ENCODE results near the gene C12orf57.
"Not testable (repeated sequence)": the region's sequence is repeated elsewhere in the genome, so short reads cannot be mapped to it uniquely, and the experiment has no call there.

Gene C12orf57, protein sequence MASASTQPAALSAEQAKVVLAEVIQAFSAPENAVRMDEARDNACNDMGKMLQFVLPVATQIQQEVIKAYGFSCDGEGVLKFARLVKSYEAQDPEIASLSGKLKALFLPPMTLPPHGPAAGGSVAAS

DNA sequence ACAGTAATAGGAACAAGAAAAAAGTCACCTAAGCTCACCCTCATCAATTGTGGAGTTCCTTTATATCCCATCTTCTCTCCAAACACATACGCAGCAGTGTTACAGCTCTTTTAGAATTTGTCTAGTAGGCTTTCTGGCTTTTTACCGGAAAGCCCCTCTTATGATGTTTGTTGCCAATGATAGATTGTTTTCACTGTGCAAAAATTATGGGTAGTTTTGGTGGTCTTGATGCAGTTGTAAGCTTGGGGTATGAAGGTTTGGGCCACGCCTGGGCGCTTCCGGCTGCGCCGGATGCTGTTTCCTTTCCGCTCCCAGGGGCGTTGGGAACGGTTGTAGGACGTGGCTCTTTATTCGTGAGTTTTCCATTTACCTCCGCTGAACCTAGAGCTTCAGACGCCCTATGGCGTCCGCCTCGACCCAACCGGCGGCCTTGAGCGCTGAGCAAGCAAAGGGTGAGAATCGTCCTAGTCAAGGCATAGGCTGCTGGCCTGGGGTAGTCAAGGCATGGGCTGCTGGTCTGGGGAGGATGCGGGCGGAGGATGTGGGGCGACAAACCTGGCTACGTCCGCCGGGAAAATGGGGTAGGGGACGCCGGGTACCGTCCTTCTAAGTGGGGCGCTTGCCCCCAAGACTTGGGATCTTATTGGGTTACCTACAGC is at the start of gene C12orf57, which contains the start of gene RNU7-1:
Gene C12orf57 (plus strand): TSS at position 301 of the 659 bp plus-strand sequence. CDS start 100 bp downstream, at position 401.
Gene RNU7-1 (plus strand): TSS at position 95 of the 659 bp plus-strand sequence.
- DNase-seq = peak; percentile 97

DNA sequence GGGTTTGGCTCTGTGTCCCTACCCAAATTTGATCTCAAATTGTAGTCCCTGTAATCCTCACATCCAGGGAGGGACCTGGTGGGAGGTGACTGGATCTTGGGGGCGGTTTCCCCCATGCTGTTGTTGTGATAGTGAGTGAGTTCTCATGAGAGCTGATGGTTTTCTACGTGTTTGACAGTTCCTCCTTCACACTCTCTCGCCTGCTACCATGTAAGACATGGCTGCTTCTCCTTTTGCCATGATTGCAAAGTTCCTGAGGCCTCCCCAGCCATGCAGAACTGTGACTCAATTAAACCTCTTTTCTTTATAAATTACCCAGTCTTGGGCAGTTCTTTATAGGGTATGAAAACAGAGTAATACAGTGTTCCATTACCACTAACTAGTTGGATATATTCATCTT is 49.5 kb upstream of the C12orf57 start:
- no peak for DNase-seq

DNA sequence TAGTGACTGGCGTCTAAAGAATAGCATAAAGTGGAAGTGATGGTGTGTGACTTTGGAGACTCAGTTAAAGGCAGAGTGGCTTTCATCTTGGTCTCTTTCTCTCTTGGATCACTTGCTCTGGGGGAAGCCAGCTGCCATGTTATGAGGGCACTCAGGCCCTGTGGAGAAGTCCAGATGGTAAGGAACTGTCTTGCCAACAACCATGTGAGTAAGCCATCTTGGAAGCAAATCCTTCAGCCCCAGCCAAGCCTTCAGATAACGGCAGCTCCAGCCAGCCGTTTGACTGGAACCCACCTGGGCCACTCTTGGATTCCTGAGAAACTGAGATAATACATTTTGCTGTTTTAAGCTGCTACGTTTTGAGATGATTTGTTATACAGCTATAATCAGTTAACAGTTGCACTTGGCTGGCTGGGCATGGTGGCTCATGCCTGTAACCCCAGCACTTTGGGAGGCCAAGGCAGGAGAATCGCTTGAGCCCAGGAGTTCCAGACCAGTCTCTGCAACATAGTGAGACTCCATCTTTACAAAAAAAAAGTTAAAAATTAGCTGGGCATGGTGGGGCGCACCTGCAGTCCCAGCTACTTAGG is 46.9 kb upstream of the C12orf57 start:
- DNase-seq = no peak

DNA sequence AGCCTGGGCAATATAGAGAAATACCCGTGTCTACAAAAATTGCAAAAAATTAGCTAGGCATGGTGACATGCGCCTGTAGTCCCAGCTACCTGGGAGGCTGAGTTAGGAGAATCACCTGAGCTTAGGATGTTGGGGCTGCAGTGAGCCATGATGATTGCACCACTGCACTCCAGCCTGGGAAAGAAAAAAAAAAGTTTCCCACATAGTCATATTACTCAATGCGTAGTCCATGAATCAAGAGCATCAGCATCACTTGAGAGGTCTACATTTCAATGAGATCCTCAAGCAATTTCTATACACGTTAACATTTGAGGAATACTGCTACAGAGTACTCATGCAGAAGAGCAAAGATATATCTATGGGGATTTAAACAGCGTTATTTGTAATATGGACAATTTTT is 44.4 kb upstream of the C12orf57 start:
- no peak for DNase-seq

DNA sequence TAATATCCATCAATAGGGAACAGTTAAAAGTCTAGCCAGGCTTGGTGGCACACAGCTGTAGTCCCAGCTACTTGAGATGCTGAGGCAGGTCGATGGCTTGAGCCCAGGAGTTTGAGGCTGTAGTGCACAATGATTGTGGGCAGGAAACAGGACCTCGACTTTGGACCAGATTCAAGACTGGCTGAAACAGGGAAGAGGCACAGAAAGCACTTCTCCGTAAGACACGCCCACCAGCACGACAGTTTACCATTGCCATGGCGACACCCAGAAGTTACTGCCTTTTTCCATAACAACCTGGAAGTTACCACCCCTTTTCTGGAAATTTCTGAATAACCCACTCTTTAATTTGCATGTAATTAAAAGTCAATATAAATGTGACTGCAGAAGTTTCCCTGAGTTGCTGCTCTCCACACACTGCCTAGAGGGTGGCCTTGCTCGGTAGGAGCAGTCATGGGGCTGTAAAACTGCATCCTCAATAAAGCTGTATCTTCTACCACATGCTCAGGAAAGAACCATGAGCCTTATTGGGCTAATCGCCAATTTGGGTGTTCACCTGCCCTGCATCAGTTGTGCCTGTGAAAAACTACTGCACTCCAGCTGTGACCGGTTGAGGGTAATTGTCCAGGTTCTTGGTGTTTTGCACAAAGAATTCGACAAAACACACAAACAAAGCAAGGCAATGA is 43.8 kb upstream of the C12orf57 start:
- DNase-seq = peak; percentile 21

DNA sequence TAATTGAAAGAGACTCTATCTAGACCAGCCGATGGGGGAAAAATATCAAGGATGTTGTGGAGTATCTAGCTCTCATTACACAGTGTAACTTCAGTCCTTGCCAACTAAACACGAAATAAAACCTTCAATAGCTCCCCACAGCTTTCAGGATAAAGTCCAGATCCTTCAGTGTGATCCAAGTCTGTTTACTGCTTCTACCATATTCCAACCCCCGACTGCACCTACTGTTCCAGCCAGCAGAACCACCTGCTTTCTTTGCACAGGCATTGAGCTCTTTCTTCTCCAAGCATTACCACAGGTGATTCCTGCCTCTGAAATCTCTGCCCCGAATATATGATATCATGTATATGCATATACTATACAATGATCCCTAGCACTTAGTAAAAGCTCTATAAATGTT is 41.4 kb upstream of the C12orf57 start:
- no peak for DNase-seq

DNA sequence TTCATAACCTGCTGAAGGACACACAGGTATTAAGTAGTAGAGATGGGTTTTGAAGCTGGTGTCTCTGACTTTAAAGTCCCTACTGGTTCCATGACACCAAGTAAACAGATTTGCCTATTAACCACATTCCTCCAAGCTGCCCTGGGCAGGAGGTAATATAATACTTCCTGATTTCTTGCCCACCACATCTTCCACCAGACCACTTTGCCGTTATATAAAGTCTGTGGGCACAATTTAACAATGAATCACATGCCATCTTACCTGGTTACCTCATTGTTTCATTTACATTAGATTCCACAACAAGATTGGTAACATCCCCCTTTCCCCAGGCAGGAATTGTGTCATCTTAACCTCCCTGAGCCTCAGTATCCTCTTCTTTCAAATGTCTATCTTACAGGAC is 40.1 kb upstream of the C12orf57 start:
- DNase-seq = no peak

DNA sequence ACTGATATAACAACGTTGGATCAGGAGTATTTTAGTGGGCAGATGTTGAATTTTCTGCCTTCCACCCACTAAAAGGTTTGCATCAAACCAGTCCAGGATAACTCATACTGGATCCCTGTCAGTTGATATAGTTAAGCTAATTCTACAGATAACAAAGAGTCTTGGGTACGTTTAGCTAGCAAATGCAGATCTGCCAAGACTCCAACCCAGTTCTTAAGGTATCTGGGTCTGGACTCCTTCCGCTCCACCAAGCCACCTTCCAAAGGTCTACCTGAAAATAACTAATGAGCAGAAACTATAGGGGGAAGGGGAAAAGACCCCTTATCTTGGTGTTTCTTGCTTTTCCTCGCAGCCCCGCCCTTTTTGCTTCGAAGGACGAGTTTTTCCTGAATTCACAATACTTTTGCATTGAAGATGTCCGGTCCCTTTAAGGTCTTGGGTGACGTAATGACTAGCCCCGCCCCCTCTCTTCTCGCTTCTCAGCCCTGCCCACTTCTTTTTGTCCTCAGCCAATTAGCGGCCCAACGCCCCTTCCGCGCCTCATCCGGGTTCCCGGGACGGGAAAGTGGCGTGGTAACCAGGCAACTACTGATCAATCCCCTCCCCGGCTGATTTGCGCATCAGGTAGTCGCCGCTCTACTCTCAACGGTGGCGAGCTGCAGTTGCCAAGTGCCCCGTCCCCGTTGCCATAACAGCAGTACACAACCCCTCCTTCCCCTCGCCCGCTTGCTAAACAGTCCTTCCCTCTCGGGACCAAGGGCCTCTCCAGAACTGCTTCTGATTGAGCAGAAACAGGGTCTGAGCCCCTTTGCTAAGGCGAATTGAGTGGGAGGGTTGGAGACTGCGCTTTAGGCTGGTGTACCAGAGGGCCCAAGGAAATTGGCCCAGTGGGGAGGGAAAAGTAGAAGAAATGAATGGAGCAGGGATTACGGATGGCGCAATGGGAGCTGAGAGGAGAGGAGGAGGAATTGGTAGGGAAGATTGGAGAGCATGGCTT is 39.2 kb upstream of the C12orf57 start, which contains the start of gene LRRC23:
Gene LRRC23 (plus strand): TSS at position 543 of the 997 bp plus-strand sequence. CDS start 812 bp downstream, outside the sequence.
- DNase-seq = peak; percentile 95

DNA sequence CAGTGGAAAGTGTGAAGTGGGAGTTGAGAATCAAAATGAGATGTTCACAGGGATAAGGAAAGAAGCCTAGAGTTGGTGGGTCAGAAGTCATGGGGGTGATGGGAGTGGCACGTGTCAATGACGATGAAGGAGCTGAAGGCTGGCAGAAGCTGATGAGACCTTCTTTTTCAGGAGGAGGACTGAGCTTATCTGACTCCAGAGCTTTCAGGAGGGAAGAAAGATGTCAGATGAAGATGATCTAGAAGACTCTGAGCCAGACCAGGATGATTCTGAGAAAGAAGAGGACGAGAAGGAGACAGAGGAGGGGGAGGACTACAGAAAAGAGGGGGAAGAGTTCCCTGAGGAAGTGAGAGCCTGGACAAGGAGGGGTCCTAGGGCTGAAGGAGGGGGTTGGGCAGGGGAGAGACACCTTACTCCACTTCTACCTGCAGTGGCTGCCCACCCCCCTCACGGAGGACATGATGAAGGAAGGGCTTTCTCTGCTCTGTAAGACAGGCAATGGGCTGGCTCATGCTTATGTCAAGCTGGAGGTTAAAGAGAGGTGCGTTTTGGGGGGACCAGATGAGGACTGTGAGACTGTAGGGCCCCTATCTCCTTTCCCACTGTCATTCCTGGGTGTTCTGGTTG is 38.3 kb upstream of the C12orf57 start:
- DNase-seq = no peak

DNA sequence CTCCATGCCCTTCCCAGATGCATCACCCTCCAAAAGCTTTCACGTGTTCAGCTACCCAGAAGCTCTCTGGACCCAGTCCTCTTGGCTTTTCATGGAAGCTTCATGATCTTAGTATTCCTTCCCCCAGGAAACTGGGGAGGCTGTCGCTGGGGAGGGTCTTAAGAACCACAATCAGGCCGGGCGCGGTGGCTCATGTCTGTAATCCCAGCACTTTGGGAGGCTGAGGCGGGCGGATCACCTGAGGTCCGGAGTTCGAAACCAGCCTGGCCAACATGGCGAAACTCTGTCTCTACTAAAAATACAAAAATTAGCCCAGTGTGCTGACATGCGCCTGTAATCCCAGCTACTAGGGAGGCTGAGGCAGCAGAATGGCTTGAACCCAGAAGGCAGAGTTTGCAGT is 35.7 kb upstream of the C12orf57 start:
- not testable (repeated sequence) for DNase-seq

DNA sequence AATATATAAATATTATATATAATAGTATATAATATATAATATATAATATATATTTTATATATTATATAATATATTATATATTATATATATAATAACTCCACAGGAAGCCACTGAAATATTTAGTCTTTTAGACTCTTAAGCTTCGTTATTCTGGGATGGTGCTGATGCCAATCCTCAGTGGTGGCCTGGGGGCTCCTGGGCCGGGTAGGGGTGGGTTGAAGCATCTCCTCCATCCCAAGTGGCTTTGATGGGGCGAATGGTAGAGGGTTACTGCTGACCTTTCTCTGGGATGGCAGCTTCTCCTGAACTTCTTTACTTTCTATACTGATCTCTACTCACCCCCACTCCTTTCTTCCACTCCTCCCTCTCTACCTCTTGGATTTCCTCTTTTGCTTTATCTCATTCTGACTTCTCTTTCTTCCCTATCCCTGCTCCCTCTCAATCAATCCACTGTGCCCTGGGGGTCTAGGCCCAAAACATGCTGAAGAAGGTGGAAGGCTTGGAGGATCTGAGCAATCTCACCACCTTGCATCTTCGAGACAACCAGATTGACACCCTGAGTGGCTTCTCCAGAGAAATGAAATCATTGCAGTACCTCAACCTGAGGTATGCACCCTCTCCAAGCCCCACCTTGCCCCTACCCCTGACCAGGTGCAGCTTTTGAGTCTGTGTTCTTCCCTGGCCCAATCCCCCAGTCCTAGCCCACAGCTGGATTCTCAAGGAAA is 34.2 kb upstream of the C12orf57 start:
- no peak for DNase-seq

DNA sequence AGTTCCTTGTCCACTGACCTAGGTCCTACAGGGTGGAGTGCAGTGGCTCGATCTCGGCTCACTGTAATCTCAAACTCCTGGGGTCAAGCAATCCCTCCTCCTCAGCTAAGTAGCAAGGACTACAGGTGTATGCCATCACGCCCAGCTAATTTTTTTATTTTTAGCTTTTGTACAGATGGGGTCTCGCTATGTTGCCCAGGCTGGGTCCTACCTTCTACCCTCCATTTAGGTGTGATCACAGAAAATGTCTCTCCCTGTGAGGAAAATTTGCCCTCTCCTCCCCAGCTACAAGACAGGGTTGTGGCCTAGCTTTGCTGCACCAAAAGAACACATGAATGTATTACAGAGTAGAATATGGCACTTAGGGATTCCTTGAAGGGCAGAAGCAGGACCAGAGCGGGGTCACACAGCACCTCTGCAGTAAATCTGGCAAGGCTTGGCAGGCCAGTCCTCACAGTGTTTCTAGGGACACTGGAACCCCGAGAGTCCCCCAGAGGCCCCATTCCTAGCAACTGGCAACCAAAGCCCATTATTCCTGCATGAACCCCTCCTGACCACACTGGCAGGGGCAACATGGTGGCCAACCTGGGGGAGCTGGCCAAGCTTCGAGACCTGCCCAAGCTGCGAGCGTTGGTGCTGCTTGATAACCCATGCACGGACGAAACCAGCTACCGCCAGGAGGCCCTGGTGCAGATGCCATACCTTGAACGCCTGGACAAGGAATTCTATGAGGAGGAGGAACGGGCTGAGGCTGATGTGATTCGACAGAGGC is 31.5 kb upstream of the C12orf57 start:
- no peak for DNase-seq

DNA sequence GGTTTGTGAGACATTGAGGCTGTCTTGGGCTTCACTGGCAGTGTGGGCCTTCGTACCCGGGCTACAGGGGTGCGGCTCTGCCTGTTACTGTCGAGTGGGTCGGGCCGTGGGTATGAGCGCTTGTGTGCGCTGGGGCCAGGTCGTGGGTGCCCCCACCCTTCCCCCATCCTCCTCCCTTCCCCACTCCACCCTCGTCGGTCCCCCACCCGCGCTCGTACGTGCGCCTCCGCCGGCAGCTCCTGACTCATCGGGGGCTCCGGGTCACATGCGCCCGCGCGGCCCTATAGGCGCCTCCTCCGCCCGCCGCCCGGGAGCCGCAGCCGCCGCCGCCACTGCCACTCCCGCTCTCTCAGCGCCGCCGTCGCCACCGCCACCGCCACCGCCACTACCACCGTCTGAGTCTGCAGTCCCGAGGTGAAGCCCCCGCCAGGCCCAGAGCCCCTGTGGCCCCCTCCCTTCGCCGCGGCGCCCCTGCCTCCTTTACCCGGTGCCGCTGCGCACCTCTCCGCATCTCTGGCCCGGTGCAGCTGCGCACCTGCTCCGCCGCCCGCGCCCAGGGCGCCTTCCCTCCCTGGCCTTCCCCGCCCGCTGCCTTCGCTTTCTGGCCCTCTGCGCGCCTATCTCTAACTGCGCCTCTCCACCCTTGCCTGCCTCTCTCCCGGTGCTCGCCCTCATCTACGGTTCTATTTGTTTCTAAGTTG is 29.4 kb upstream of the C12orf57 start, which contains the start of gene ENO2:
Gene ENO2 (plus strand): TSS at position 335 of the 701 bp plus-strand sequence. CDS start 1,253 bp downstream, outside the sequence.
- peak; percentile 44 for DNase-seq

DNA sequence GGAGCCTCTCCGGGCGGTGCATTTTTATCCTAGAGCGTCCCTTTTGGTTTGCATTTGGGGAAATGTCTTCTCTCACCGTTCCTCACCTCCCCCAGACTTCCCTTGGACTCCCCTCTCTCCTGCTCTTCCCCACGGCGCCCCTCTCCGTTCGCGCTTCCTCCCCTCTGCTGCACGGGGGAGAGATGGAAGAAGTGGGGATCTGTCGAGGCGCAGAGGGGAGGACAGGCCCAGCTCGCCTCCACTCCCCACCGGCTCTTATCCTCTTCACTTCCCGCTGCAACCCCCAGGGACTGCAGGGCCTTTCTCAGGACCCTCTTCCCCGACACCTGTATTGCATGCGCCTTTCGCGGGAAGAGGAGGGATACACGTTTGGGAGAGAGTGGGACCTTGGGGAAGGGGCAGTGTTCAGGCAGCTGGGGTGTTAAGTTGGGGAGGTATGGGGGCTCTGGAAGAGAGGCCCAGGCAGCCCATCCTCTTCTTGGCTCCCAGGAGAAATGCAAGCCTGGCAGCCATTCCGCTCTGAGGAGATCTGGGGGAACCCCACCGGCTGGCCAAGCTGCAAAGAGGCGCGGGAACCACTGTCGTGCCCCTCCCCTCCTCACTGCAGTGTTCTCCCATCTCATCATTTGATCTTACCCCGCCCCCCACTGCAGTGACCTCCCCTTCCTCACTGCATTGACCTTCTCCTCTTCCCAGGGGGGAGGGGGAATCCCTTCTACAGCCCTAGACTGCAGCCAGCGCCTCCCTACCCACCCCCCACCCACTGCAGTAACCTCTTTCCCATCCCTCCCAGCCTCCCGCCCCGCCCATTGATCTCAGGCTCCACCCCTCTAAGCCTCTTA is 28.7 kb upstream of the C12orf57 start:
- DNase-seq = no peak

DNA sequence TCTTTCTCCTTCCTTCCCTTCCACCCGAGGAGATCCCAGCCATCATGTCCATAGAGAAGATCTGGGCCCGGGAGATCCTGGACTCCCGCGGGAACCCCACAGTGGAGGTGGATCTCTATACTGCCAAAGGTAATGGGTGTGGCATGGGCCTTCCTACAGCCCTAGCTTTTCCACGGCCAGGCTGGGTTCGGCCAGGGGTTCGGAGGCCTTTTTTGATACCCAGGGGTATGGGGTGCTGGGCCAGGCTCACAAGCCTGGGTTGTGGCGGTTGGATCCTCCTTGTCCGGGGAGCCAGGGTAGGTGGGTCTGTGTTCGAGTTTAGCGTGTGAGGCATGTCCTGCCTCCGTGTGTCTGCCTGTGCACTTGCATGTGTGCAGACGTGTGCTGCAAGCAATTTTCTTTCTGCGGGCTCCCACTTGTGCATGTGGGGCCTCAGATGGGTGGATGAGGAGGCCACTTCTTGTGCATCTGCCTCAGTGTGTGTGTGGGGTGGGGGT is 28.0 kb upstream of the C12orf57 start:
- no peak for DNase-seq

DNA sequence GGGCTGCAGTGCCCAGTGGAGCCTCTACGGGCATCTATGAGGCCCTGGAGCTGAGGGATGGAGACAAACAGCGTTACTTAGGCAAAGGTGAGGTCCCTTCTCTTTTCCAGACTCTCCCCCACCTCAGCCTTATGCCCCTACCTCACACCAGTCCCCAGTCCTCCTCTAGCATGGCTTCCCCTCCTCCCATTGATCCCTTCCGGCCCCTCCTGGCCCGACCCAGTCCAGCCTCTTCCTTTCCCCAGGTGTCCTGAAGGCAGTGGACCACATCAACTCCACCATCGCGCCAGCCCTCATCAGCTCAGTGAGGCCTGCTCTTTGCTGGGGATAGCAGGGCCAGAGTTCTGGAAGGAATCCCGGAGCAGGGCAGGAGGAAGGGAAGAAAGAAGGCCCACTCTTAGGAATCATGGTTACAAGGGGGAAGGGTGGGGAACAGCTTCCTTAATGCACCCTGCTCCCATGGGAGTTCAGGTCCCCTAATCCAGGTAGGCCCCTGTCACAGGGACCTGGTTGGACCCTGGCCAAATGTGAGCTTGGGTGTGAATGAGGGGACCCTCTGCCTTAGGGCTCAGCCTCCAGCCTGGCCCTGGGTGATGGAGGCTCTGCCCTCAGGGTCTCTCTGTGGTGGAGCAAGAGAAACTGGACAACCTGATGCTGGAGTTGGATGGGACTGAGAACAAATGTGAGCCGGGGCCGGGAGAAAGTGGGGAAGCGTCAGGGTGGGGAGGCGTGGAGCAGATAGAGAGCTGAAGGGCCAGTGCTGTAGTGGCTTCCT is 27.2 kb upstream of the C12orf57 start:
- DNase-seq = no peak

DNA sequence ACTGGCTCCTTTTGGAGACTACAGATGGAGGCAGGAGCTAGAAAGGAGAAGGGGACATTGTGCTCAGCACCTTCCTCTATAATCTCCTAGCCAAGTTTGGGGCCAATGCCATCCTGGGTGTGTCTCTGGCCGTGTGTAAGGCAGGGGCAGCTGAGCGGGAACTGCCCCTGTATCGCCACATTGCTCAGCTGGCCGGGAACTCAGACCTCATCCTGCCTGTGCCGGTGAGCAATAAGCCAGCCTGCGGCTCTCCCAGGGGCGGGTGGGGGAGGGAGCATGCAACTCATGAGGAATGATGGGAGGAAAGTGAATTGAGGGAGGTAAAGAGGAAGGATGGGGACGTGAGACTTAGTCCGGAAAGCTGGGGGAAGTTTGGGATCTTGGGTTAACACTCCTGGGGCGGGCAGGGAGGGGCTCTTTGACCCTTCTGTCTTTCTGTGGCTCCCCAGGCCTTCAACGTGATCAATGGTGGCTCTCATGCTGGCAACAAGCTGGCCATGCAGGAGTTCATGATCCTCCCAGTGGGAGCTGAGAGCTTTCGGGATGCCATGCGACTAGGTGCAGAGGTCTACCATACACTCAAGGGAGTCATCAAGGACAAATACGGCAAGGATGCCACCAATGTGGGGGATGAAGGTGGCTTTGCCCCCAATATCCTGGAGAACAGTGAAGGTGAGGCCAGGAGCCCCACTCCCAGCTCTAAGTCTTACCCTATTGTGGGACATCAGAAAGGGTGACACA is 26.2 kb upstream of the C12orf57 start:
- DNase-seq = no peak
